GM19099 (cell line): ENCODE measurements around the gene KDM4B.

ENCODE experiments used
- POLR2A ChIP-seq: IDR thresholded peaks from 3 replicates; pipeline ENCODE4 v1.6.1; 2011; ENCODE audit warnings: low read depth; ENCODE audit not compliant: insufficient read length; ENCODE audit errors: extremely low read depth

Gene KDM4B

GRCh38 chr19:4991996-4992698, 23.2 kb downstream of the KDM4B start:
- no peak for TF ChIP-seq POLR2A

GRCh38 chr19:4993683-4994082, 24.8 kb downstream of the KDM4B start:
- no peak for TF ChIP-seq POLR2A

- no peak for TF ChIP-seq POLR2A
Measured at GRCh38 chr19:4996701-4997100, 27.8 kb downstream of the KDM4B start.

GRCh38 chr19:4997297-4997696, 28.4 kb downstream of the KDM4B start:
- no peak for TF ChIP-seq POLR2A

GRCh38 chr19:5000120-5000611, 31.3 kb downstream of the KDM4B start:
- TF ChIP-seq POLR2A, result no peak

- no peak for TF ChIP-seq POLR2A
Measured at GRCh38 chr19:5001615-5002014, 32.7 kb downstream of the KDM4B start.

GRCh38 chr19:5002143-5002542, 33.2 kb downstream of the KDM4B start:
- TF ChIP-seq POLR2A, result no peak

- no peak for TF ChIP-seq POLR2A
Measured at GRCh38 chr19:5003781-5004180, 34.9 kb downstream of the KDM4B start.

GRCh38 chr19:5005096-5005495, 36.2 kb downstream of the KDM4B start:
- TF ChIP-seq POLR2A, result no peak

GRCh38 chr19:5006201-5006600, 37.3 kb downstream of the KDM4B start:
- no peak for TF ChIP-seq POLR2A

- TF ChIP-seq POLR2A, result no peak
Measured at GRCh38 chr19:5006821-5007220, 37.9 kb downstream of the KDM4B start.

GRCh38 chr19:5011476-5012238, 42.7 kb downstream of the KDM4B start:
- no peak for TF ChIP-seq POLR2A

- no peak for TF ChIP-seq POLR2A
Measured at GRCh38 chr19:5012688-5013457, 44.0 kb downstream of the KDM4B start.

- TF ChIP-seq POLR2A, result no peak
Measured at GRCh38 chr19:5013761-5014160, 44.8 kb downstream of the KDM4B start.

GRCh38 chr19:5014941-5015340, 46.0 kb downstream of the KDM4B start:
- TF ChIP-seq POLR2A, result no peak
